NCI-H748 (cell line): ENCODE data around the gene MYRFL.

Experiments used
- DNase-seq: peaks from one replicate; lab custom pipeline; 2025; ENCODE audit not compliant: unreplicated experiment; lab: John Stamatoyannopoulos, UW

MYRFL gene

GRCh38 chr12:69931569-69931968 is 106.5 kb downstream of the MYRFL start:
- no peak for DNase-seq

- DNase-seq = no peak
Measured at GRCh38 chr12:69932154-69932553, 107.1 kb downstream of the MYRFL start.

- DNase-seq = no peak
Measured at GRCh38 chr12:69932676-69933552, 107.9 kb downstream of the MYRFL start.

GRCh38 chr12:69934011-69934410 is 109.0 kb downstream of the MYRFL start:
- DNase-seq = no peak

- no peak for DNase-seq
Measured at GRCh38 chr12:69935651-69936100, 110.6 kb downstream of the MYRFL start.

GRCh38 chr12:69936214-69936731 is 111.2 kb downstream of the MYRFL start:
- DNase-seq = no peak

- DNase-seq = no peak
Measured at GRCh38 chr12:69936766-69937165, 111.7 kb downstream of the MYRFL start.

- no peak for DNase-seq
Measured at GRCh38 chr12:69947123-69947522, 122.1 kb downstream of the MYRFL start.

- no peak for DNase-seq
Measured at GRCh38 chr12:69947897-69948296, 122.9 kb downstream of the MYRFL start.

GRCh38 chr12:69948851-69949250 is 123.8 kb downstream of the MYRFL start:
- no peak for DNase-seq

GRCh38 chr12:69949311-69950002 is 124.4 kb downstream of the MYRFL start:
- no peak for DNase-seq

GRCh38 chr12:69951108-69951507 is 126.1 kb downstream of the MYRFL start:
- no peak for DNase-seq

GRCh38 chr12:69952890-69953289 is 127.9 kb downstream of the MYRFL start:
- no peak for DNase-seq

- DNase-seq = no peak
Measured at GRCh38 chr12:69961246-69961645, 136.2 kb downstream of the MYRFL start.

GRCh38 chr12:69966409-69966808 is 141.4 kb downstream of the MYRFL start:
- no peak for DNase-seq

- no peak for DNase-seq
Measured at GRCh38 chr12:69966839-69967238, 141.8 kb downstream of the MYRFL start.

- DNase-seq = no peak
Measured at GRCh38 chr12:69969011-69969410, 144.0 kb downstream of the MYRFL start.

- DNase-seq = no peak
Measured at GRCh38 chr12:69972136-69972535, 147.1 kb downstream of the MYRFL start.

- DNase-seq = no peak
Measured at GRCh38 chr12:69978020-69978419, 153.0 kb downstream of the MYRFL start.

GRCh38 chr12:69981881-69982475 is 157.0 kb downstream of the MYRFL start:
- DNase-seq = no peak

GRCh38 chr12:69984241-69984640 is 159.2 kb downstream of the MYRFL start:
- no peak for DNase-seq

- peak; percentile 25 for DNase-seq
Measured at GRCh38 chr12:69985656-69986055, 160.6 kb downstream of the MYRFL start.
